Measurements from ENCODE around the gene PPDPF.

DNA sequence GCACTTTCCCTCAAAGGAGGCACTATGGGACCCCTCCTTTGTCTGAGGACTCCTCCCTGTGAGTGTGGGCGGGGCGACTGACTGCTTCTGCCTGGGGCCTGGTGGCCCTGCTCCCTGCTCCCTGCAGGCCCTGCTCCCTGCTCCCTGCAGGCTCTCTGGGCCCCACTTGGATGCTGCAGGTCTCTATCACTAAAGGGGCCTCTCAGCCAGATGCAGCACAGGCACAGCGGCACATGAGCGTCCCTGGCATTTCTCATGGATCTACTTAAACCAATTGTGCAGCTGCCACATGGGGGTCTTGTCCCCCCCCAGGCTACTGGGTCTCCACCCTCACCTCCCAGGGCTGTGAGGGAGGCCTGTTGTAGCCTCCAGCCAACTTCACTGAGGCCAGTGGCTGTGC lies 29.5 kb upstream of the PPDPF start:
- TF ChIP-seq RARB (CRISPR knock-in tag; IDR thresholded peaks at IDR 0.05) (no peak), TOX (CRISPR knock-in tag; IDR thresholded peaks at IDR 0.05; ENCODE audit: borderline replicate concordance) (no peak), BACH2 (CRISPR knock-in tag; IDR thresholded peaks at IDR 0.05; ENCODE audit: borderline replicate concordance) (no peak), CSDC2 (CRISPR knock-in tag; IDR thresholded peaks at IDR 0.05) (no peak), SNAI2 (CRISPR knock-in tag; IDR thresholded peaks at IDR 0.05) (no peak)
- TF ChIP-seq, protein P1, sequence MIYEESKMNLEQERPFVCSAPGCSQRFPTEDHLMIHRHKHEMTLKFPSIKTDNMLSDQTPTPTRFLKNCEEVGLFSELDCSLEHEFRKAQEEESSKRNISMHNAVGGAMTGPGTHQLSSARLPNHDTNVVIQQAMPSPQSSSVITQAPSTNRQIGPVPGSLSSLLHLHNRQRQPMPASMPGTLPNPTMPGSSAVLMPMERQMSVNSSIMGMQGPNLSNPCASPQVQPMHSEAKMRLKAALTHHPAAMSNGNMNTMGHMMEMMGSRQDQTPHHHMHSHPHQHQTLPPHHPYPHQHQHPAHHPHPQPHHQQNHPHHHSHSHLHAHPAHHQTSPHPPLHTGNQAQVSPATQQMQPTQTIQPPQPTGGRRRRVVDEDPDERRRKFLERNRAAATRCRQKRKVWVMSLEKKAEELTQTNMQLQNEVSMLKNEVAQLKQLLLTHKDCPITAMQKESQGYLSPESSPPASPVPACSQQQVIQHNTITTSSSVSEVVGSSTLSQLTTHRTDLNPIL (CRISPR knock-in tag; IDR thresholded peaks at IDR 0.05; ENCODE audit: low read depth): no peak
